Globus pallidus (tissue), 1 donor: ENCODE results near the gene CCDC149.
A peak's percentile ranks its signal among the peaks of the same experiment; 100 is the strongest.
"Not testable (repeated sequence)": the region's sequence is repeated elsewhere in the genome, so short reads cannot be mapped to it uniquely, and the experiment has no call there.

Experiments used
- DNase-seq: peaks from one replicate; pipeline ENCODE4 v3.0.0-alpha.2; 2015; ENCODE audit warnings: low spot score

The CCDC149 gene

GRCh38 chr4:24917076-24917856, 4.4 kb upstream of the CCDC149 start:
- no peak for DNase-seq

GRCh38 chr4:24915121-24915922, 2.5 kb upstream of the CCDC149 start:
- no peak for DNase-seq

- no peak for DNase-seq
Measured at GRCh38 chr4:24914460-24914859, 1.6 kb upstream of the CCDC149 start.

GRCh38 chr4:24913119-24913485, 260 bp upstream of the CCDC149 start:
- DNase-seq: no peak

GRCh38 chr4:24910499-24910898, 2.3 kb downstream of the CCDC149 start:
- no peak for DNase-seq

- not testable (repeated sequence) for DNase-seq
Measured at GRCh38 chr4:24909606-24910005, 3.2 kb downstream of the CCDC149 start.

GRCh38 chr4:24897639-24898038, 15.2 kb downstream of the CCDC149 start:
- DNase-seq: no peak

GRCh38 chr4:24896977-24897376, 15.9 kb downstream of the CCDC149 start:
- DNase-seq: peak; percentile 35

GRCh38 chr4:24896056-24896455, 16.8 kb downstream of the CCDC149 start:
- no peak for DNase-seq

- DNase-seq: no peak
Measured at GRCh38 chr4:24895461-24895860, 17.4 kb downstream of the CCDC149 start.

- DNase-seq: no peak
Measured at GRCh38 chr4:24894846-24895245, 18.0 kb downstream of the CCDC149 start.

- DNase-seq: no peak
Measured at GRCh38 chr4:24894243-24894642, 18.6 kb downstream of the CCDC149 start.

GRCh38 chr4:24892778-24893177, 20.1 kb downstream of the CCDC149 start:
- DNase-seq: no peak

GRCh38 chr4:24892278-24892677, 20.6 kb downstream of the CCDC149 start:
- DNase-seq: no peak

- DNase-seq: no peak
Measured at GRCh38 chr4:24890561-24891126, 22.2 kb downstream of the CCDC149 start.

GRCh38 chr4:24889991-24890390, 22.9 kb downstream of the CCDC149 start:
- DNase-seq: no peak

GRCh38 chr4:24888475-24889344, 24.1 kb downstream of the CCDC149 start:
- DNase-seq: no peak

GRCh38 chr4:24887881-24888430, 24.9 kb downstream of the CCDC149 start:
- DNase-seq: no peak

GRCh38 chr4:24886596-24886995, 26.2 kb downstream of the CCDC149 start:
- no peak for DNase-seq

GRCh38 chr4:24885342-24885741, 27.5 kb downstream of the CCDC149 start:
- DNase-seq: peak; percentile 33

GRCh38 chr4:24884902-24885301, 27.9 kb downstream of the CCDC149 start:
- no peak for DNase-seq
